IPS-18c (cell line): ENCODE measurements around the gene MORF4L1.
A peak's percentile ranks its signal among the peaks of the same experiment; 100 is the strongest.

Experiments
- H3K4me3 ChIP-seq: 2 replicates; pipeline ENCODE4 v1.7.0; 2013; ENCODE audit warnings: low read depth, mild to moderate bottlenecking, low read length, moderate library complexity; ENCODE audit not compliant: insufficient read depth
- H3K9me3 ChIP-seq: one replicate; pipeline ENCODE4 v1.6.1; 2013; ENCODE audit warnings: mild to moderate bottlenecking, low read length, moderate library complexity; ENCODE audit not compliant: control insufficient read depth, insufficient read depth

Gene MORF4L1

DNA sequence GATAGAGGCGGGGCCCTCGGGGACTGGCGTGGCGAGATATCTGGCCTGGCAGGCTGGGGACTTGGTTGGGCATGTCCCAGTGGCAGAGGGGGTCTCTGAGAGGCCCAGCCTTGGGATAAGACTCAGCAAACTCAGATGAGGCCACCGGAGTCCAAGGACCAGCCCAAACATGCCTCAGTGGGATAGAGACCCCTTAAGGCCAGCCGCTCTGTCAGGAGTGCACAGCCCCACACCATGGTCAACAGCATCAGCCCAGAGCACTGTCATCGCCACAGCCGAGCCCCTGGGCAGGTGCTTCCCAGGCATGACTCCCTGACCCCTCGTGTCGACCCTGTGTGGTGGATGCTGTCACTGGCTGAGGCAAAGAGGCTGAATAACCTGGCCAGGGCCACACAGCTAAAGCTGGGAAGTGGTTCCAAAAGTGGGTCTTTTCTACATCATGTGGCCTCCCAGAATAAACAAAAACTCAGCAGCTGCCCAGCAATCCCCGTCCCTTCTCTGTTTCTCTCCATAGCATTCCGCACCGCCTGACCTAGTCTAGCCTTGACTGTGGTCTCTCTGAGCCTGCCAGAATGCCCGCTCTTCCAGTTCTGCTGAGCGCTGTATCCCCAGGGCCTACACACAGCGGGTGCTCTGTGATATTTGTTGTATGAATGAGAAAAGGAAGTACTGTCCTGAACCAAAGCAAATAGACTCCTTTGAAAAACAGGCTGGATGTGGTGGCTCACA, 57.0 kb downstream of the MORF4L1 start:
- no peak overlapping the region for H3K4me3 ChIP-seq
- H3K9me3 ChIP-seq: no peaks in the 10 kb centered on the region

GRCh38 chr15:78930577-78931388, 58.1 kb downstream of the MORF4L1 start:
- H3K9me3 ChIP-seq: no peaks in the 10 kb centered on the region
- H3K4me3 ChIP-seq: no peak overlapping the region

DNA sequence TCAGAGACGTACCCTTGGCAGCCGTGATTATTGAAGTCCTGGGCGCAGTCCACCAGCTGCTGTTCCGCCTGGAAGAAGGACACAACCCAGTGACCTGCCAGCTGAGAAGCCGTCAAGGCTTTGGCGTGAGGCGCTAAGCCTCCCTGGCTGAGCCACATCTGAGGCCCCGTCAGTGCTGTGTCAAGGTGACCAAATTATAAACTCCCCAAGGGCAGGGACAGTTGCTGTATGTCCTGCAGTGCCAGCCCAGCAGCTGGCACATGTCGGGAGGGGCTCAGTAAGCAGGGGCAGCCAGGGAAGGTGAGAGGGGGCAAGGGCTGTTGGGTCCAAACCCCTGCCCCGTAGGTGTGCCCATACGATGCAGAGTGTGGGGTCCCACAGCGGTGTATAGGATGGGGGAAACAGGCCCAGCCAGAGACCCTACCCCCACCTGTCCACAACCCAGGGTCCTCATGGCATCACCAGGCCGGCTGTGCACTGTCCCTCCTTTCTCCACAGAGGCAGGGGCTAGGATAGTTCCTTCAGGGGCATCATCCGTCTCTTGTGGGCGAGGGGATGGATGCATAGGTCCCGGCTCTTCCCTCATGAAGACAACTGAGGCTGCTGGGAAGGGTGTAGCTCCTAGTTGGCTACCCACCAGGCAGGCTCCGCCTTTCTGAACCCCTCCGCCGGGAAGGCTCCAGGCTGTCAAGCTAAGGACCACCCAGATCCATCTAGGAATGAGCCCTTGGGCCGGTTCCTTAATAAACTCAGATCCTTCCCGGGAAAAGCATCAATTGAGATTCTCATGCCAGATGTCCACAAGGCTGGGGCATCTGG, 59.0 kb downstream of the MORF4L1 start:
- Histone ChIP-seq H3K9me3 (no peaks in the 10 kb centered on the region), H3K4me3 (no peak overlapping the region)

GRCh38 chr15:78932258-78932808, 59.6 kb downstream of the MORF4L1 start:
- Histone ChIP-seq H3K4me3 (no peak overlapping the region), H3K9me3 (no peaks in the 10 kb centered on the region)

- Histone ChIP-seq H3K9me3 (no peaks in the 10 kb centered on the region), H3K4me3 (no peak overlapping the region)
These were observed 60.6 kb downstream of the MORF4L1 start for GRCh38 chr15:78933187-78933822.

- H3K4me3 ChIP-seq: no peak overlapping the region
- no peaks in the 10 kb centered on the region for H3K9me3 ChIP-seq
These were observed 61.3 kb downstream of the MORF4L1 start for GRCh38 chr15:78933823-78934654.

- H3K4me3 ChIP-seq: no peak overlapping the region
These were observed 61.9 kb downstream of the MORF4L1 start for GRCh38 chr15:78934655-78935023.

DNA sequence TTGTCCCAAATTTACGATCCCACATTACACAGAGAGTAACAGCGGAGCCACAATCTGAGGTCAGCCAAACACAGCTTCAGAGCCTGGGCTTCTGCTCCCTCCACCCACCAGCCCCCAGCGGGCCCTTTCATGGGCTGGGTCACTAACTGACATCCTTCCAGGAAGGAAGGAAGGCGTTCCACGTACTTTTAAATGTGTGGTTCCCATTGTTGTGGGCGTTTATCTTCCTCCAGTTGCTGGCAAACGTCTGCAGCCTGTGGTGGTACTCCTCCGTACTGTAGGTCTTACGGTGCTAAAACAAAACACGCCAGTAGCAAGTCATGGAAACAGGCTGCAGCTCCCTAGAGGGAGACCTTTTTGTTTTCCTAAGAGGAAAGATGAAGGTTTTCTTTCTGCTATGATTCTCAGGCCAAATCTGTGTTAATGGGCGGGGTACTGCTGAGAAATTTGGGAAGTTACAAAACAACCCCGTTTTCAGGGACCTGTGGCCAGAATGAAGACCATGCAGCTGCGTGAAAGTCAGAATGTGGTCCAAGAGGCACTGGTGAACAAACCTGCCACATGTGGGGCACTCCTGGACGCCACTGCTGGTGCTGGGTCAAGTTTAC, 64.5 kb downstream of the MORF4L1 start:
- H3K4me3 ChIP-seq: no peak overlapping the region
- no peaks in the 10 kb centered on the region for H3K9me3 ChIP-seq

More at GRCh38 chr15:78934655-78935023, 61.9 kb downstream of the MORF4L1 start:
- H3K9me3 ChIP-seq: no peaks in the 10 kb centered on the region

GRCh38 chr15:78938658-78939488, 66.2 kb downstream of the MORF4L1 start:
- H3K4me3 ChIP-seq: no peak overlapping the region
- no peaks in the 10 kb centered on the region for H3K9me3 ChIP-seq

- no peaks in the 10 kb centered on the region for H3K9me3 ChIP-seq
- H3K4me3 ChIP-seq: no peak overlapping the region
These were observed 70.1 kb downstream of the MORF4L1 start for GRCh38 chr15:78942741-78943140.

DNA sequence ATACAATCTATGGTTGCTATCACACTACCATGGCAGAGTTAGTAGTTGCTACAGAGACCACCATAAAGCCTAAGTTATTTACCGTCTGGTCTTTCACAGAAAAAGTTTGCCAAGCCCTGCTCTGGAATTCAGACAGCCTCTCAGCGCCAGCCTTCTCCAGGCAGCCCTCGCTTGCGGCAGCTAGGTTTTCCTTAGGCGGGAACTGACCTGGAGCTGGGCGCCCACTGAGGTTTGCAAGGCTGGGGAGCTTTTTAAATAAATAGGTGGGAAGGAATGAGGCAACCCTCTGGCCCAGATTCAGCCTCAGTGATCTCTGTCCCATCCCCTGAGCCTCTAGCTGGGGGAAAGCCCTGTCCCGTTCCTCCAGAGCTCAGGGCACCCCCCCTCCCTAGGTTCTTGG, 71.0 kb downstream of the MORF4L1 start:
- no peak overlapping the region for H3K4me3 ChIP-seq
- H3K9me3 ChIP-seq: no peaks in the 10 kb centered on the region

GRCh38 chr15:78944202-78944625, 71.5 kb downstream of the MORF4L1 start:
- no peaks in the 10 kb centered on the region for H3K9me3 ChIP-seq
- peak overlapping the region; percentile 59 for H3K4me3 ChIP-seq

DNA sequence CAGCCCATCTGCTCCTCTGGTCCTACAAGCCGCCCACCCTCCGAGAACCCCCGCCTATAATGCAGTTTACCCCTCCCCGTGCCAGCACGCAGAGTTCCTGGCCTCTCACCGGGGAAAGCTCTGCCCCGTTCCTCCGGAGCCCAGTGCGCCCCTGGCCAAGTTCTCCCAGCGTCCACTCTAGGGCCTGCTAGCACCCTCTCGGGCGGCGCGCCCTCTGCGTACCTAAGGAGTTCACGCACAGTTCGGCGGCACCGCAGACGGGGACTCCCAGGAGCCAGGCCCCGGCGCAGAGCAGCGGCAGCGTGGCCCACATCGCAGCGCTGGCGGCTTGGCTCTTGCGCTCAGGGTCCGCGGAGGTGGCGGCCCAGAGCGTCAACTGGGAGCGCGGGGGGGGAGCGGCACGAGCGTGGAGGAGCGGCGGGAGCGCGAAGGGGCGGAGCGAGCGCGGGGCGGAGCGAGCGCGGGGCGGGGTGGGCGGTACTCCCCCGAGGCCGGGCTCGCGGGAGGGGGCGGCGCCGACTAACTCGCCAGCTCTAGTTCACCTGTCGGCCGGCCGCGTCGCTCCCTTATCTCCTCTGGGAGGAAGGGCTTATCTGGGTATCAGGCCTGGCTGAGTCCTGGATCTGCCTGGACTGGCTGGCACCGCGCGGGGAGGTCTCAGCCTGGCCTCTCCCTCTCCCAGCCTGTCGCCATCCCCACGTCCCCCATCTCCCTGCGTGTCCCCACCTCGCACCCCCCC, 72.1 kb downstream of the MORF4L1 start, which contains the start of gene CTSH:
TSS of gene CTSH (minus strand) at position 378 of the 739 bp plus-strand sequence. CDS start at position 313, 65 bp downstream.
- Histone ChIP-seq H3K4me3 (peak within 1 kb of the TSS; percentile 59), H3K9me3 (no peaks in the 10 kb centered on the region)

DNA sequence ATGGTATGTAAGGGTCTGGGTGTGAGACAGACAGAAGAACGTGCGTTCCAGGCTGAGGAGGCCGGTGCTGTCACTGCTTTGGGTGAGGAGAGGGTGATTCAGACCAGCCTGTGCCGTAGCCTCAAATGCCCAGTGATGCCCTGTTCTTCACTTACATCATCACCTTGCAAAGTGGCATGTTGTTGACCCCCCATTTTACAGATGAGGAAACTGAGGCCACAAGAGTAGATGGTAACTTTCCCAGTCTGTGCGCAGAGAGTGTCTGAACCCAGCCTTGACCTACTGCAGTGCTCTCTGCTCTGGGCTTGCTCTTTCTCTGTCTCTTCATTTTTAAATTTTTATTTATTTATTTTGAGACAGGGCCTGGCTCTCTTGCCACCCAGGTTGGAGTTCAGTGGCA, 73.8 kb downstream of the MORF4L1 start:
- no peaks in the 10 kb centered on the region for H3K9me3 ChIP-seq

More for the DNA sequence above, 73.8 kb downstream of the MORF4L1 start:
- H3K4me3 ChIP-seq: no peak overlapping the region
